Spleen (tissue), 7 donors: ENCODE measurements around the gene PNMA8B.

Experiments
- POLR2A ChIP-seq, 3 donors: fragments of 450-650 bp; IDR thresholded peaks; one replicate each; pipeline ENCODE4 v1.5.1; 2017; ENCODE audit warnings: antibody characterized with exemption in 3 of 3, mild to moderate bottlenecking in 1 of 3
- POLR2AphosphoS5 ChIP-seq, 3 donors: sonication (generic); formaldehyde crosslinking; IDR thresholded peaks; one replicate each; pipeline ENCODE4 v1.5.1; 2017; ENCODE audit warnings: antibody characterized with exemption in 3 of 3
- TF ChIP-seq, protein P1 (sequence below), 11 experiments: fragments of 200-600 bp in 7 of 11; fragments of 450-650 bp in 4 of 11; sonication (generic) in 4 of 11; IDR thresholded peaks in 8 of 11; conservative IDR thresholded peaks in 3 of 11; 1 replicate in 7 of 11; 2 replicates in 4 of 11; pipeline versions ENCODE4 v1.4.0 to v1.8.0; 2016 to 2021; ENCODE audit warnings: antibody characterized with exemption in 11 of 11, inconsistent platforms in 4 of 11, mild to moderate bottlenecking in 1 of 11
- donor health status: DM: no; HTN: no; CAD: no; lungs with moderate emphysema.
- donor health status: DM: no; HTN: no; CAD: no.
- donor health status: DM: no; HTN: no; CAD: no.

DNA sequence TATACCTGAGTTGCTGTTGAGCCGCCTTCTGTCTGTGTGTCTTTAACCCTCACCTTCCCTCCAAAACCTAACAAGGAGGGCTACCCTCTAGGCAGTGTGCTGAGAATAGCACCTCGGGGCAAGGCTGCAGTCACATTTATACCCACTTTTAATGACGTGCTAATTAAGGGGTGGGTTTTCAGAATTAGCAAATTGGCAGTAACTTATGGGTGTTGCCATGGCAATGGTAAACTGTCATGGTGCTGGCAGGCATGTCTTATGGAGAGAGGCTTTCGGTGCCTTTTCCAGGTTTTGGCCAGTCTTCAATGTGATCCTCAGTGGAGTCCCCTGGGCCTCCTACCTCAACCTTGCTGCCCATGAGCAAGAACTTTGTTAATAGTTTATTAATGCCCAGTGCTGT, 23.1 kb downstream of the PNMA8B start:
- TF ChIP-seq, protein P1, sequence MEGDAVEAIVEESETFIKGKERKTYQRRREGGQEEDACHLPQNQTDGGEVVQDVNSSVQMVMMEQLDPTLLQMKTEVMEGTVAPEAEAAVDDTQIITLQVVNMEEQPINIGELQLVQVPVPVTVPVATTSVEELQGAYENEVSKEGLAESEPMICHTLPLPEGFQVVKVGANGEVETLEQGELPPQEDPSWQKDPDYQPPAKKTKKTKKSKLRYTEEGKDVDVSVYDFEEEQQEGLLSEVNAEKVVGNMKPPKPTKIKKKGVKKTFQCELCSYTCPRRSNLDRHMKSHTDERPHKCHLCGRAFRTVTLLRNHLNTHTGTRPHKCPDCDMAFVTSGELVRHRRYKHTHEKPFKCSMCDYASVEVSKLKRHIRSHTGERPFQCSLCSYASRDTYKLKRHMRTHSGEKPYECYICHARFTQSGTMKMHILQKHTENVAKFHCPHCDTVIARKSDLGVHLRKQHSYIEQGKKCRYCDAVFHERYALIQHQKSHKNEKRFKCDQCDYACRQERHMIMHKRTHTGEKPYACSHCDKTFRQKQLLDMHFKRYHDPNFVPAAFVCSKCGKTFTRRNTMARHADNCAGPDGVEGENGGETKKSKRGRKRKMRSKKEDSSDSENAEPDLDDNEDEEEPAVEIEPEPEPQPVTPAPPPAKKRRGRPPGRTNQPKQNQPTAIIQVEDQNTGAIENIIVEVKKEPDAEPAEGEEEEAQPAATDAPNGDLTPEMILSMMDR (IDR thresholded peaks at IDR 0.05 in 8 of 11, conservative IDR thresholded peaks at IDR 0.05 in 3 of 11) = no peak
- no peak for TF ChIP-seq POLR2AphosphoS5 (IDR thresholded peaks at IDR 0.05)
- no peak for TF ChIP-seq POLR2A (IDR thresholded peaks at IDR 0.05)
